CD4-positive, alpha-beta T cell treated with Interleukin-4 for 1 hour (primary cell): ENCODE measurements around the gene KBTBD8.

Experiments used
- DNase-seq, 2 donors: peaks; one replicate each; pipeline ENCODE4 v3.0.0-alpha.2; 2020 to 2022

The KBTBD8 gene

DNA sequence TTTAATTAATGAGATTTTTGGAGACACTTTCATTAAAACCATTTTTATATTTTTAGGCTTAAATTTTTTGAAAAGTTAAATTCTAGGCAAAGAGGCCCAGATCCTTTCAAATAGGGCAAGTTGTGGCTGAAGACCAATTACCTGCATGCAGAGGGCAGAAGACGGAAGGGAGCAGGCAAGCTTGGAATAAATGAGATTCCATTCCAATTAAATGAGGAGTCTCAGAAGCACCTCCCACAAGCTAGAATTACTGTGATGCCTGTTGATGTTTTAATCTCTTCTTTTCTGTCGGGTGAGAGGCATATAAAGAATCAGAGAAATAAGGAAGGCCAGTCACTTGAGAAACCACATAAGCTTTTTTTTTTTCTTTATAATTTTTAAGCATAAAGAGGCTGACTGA, 46.8 kb downstream of the KBTBD8 start:
- DNase-seq, result no peak

- no peak for DNase-seq
Measured at GRCh38 chr3:67045711-67046465, 47.8 kb downstream of the KBTBD8 start.

- DNase-seq, result no peak
Measured at GRCh38 chr3:67047051-67047450, 48.9 kb downstream of the KBTBD8 start.

DNA sequence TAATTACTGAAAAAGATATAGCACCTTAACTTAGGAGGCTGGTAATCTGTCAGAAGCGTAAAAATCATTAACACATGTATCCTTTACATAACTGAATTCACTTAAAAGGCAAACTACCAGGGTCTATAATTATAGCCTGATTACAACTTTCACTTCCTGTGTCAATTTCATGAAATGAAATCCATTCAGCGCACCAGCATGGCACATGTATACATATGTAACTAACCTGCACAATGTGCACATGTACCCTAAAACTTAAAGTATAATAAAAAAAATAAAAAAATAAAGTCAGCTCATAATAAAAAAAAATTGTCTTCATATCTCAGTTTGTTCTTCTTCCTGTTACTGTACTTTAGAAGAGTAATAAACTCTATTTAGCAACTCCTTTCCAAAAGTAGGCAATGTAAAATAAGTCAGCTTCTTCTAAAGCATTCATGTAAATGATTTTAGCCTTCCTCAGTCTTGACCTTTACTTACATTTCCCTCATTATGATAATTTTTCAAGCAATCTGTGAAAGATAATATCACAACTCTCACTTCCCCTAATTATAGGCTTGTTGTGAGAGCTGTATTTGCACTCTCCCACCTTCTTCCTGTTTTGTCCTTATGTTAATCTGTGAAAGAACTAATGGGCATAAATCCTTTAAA, 50.1 kb downstream of the KBTBD8 start:
- no peak for DNase-seq

DNA sequence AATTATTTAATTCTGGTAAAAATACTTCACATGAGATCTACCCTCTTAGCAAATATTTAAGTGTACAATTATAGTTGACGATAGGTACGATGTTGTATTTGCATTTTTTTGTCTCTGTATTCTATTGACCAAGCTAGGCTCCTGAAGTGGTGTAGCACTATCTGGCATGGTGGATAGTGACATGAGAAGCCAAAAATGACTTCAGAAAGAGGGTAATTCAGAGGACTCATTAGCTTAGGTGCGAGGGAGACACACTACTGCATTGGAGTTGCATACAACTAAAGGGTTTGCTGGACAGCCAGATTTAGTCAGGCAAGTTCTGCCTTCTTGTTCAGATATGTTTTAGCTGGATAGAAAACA, 50.6 kb downstream of the KBTBD8 start:
- DNase-seq, result no peak

DNA sequence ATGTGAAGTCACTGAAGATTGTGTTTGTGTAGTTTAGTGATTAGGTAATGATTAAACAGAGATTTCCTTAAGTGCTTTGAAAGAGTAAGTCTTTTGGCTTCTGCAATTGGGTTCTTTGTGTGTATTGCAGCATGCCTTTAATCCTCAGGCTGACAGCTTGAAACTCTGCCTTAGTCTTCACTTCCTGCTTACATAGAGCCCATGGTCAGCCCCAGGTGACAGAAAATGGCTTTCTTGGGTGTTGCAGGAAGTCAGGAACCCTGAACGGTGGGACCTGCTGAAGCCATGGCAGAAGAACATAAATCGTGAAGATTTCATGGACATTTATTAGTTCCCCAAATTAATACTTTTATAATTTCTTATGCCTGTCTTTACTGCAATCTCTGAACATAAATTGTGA, 61.3 kb downstream of the KBTBD8 start:
- no peak for DNase-seq
